ENCODE data around the gene IMPDH1.

Gene IMPDH1

DNA sequence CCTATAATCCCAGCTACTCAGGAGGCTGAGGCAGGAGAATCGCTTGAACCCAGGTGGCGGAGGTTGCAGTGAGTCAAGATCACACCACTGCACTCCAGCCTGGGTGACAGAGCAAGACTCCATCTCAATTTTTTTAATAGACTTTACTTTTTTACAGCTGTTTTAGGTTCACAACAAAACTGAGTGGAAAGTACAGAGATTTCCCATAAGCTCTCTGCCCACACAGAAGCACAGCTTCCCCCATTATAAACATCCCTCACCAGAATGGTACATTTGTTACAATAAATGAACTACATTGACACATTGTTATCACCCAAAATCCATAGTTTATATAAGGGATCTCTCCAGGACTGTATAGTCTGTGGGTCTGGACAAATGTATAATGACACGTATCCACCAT, 33.7 kb downstream of the IMPDH1 start:
- Histone ChIP-seq H3K79me1 (replicated peaks; ENCODE audit: low read length, poor library complexity, severe bottlenecking) (no peaks in the 10 kb centered on the region), H3K4me3 (ENCODE audit: insufficient read depth in 1 of 2, low read depth in 1 of 2, low read length in 2 of 2) (no peak overlapping the region), H3K18ac (ENCODE audit: low read depth in 1 of 2, low read length in 2 of 2) (no peak overlapping the region), H2BK15ac (ENCODE audit: low read depth, poor library complexity, severe bottlenecking) (no peak overlapping the region), H3K27me3 (ENCODE audit: control insufficient read depth in 1 of 2, insufficient read depth in 1 of 2, low read length in 2 of 2) (peaks cover 4 to 21% of the 10 kb centered on the region in 2 experiments), H2BK12ac (ENCODE audit: low read length in 2 of 2) (no peak overlapping the region), H3K4ac (ENCODE audit: low read depth in 1 of 2, low read length in 2 of 2) (no peak overlapping the region), H3K14ac (ENCODE audit: low read length in 2 of 2) (no peak overlapping the region), H3K27ac (ENCODE audit: low read length, poor library complexity, severe bottlenecking) (no peak overlapping the region), H3K9ac (ENCODE audit: low read length) (no peak overlapping the region), H4K8ac (ENCODE audit: low read length) (no peak overlapping the region), H3K9me3 (ENCODE audit: control insufficient read depth, low read length) (no peaks in the 10 kb centered on the region), H3K23ac (ENCODE audit: low read length in 2 of 2) (no peak overlapping the region), H2AK5ac (ENCODE audit: low read length, severe bottlenecking) (no peak overlapping the region), H2AFZ (ENCODE audit: low read depth, low read length) (no peak overlapping the region), H3K4me1 (ENCODE audit: control insufficient read depth, insufficient read depth, low read depth, low read length) (peaks cover 3% of the 10 kb centered on the region), H2BK120ac (ENCODE audit: low read depth, low read length) (no peak overlapping the region), H3K4me2 (ENCODE audit: low read length, poor library complexity, severe bottlenecking) (no peak overlapping the region), H3K36me3 (ENCODE audit: control insufficient read depth in 1 of 2, insufficient read depth in 2 of 2, low read depth in 1 of 2, low read length in 2 of 2) (no peaks in the 10 kb centered on the region), H4K91ac (ENCODE audit: low read length) (no peak overlapping the region), H2BK5ac (ENCODE audit: low read depth, low read length, poor library complexity, severe bottlenecking) (no peak overlapping the region)
- DNase-seq, result no peak
- WGBS, result 100% methylated on average over 3 of the region's 3 CpGs

DNA sequence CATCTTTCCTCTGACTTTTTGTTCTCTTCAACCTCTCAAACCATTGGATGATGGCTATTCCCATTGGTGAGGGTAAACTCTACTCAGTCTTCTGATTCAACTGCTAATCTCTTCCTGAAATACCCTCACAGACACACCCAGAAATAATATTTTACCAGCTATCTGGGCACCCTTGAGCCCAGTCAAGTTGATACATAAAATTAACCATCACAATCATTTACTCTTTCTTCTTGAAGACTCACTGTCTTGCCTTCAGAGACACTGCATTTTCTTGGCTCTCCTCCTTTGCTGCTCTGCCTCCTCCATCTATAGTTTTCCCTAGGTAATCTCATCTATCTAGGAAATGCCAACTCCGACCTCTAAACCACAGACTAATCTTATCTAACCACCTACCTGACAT, 35.7 kb downstream of the IMPDH1 start:
- WGBS, result 49% methylated on average over 1 of the region's 1 CpG
- Histone ChIP-seq H3K9me3 (ENCODE audit: control insufficient read depth, low read length) (no peaks in the 10 kb centered on the region), H3K36me3 (ENCODE audit: control insufficient read depth in 1 of 2, insufficient read depth in 2 of 2, low read depth in 1 of 2, low read length in 2 of 2) (no peaks in the 10 kb centered on the region)

DNA sequence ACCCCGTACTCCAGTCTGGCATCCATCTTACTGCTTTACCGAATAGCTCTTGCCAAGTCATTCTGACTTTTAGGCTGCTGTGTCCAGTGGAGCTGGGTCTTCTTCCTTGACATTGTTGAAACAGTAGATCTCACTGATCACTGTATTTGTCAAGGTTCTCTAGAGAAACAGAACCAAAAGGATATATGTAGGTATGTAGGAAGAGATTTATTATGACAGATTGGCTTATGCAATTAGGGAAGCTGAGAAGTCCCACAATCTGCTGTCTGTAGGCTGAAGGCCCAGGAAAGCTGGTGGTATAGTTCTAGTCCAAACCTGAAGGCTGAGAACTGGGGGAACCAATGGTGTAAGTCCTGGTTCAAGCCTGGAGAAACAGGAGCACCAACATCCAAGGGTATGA, 36.2 kb downstream of the IMPDH1 start:
- no peak overlapping the region for H2BK5ac ChIP-seq (ENCODE audit: low read depth, low read length, poor library complexity, severe bottlenecking)
- no peaks in the 10 kb centered on the region for H3K79me1 ChIP-seq (replicated peaks; ENCODE audit: low read length, poor library complexity, severe bottlenecking)
- no peak for DNase-seq
- no peaks in the 10 kb centered on the region for H3K9me3 ChIP-seq (ENCODE audit: control insufficient read depth, low read length)
- H2BK120ac ChIP-seq (ENCODE audit: low read depth, low read length), result no peak overlapping the region
- H3K4me2 ChIP-seq (ENCODE audit: low read length, poor library complexity, severe bottlenecking), result no peak overlapping the region
- H4K8ac ChIP-seq (ENCODE audit: low read length), result no peak overlapping the region
- no peak overlapping the region for H3K9ac ChIP-seq (ENCODE audit: low read length)
- no peaks in the 10 kb centered on the region for H3K36me3 ChIP-seq (ENCODE audit: control insufficient read depth in 1 of 2, insufficient read depth in 2 of 2, low read depth in 1 of 2, low read length in 2 of 2)
- no peak overlapping the region for H3K27ac ChIP-seq (ENCODE audit: low read length, poor library complexity, severe bottlenecking)
- no peak overlapping the region for H3K4ac ChIP-seq (ENCODE audit: low read depth in 1 of 2, low read length in 2 of 2)
- no peak overlapping the region for H3K4me3 ChIP-seq (ENCODE audit: insufficient read depth in 1 of 2, low read depth in 1 of 2, low read length in 2 of 2)
- H2AFZ ChIP-seq (ENCODE audit: low read depth, low read length), result no peak overlapping the region
- H2BK15ac ChIP-seq (ENCODE audit: low read depth, poor library complexity, severe bottlenecking), result no peak overlapping the region
- no peak overlapping the region for H2BK12ac ChIP-seq (ENCODE audit: low read length in 2 of 2)
- no peak overlapping the region for H3K18ac ChIP-seq (ENCODE audit: low read depth in 1 of 2, low read length in 2 of 2)
- no peak overlapping the region for H4K91ac ChIP-seq (ENCODE audit: low read length)
- no peak overlapping the region for H3K23ac ChIP-seq (ENCODE audit: low read length in 2 of 2)
- WGBS, result 86% methylated on average over 2 of the region's 2 CpGs
- H2AK5ac ChIP-seq (ENCODE audit: low read length, severe bottlenecking), result no peak overlapping the region
- peaks cover 0 to 21% of the 10 kb centered on the region in 2 experiments for H3K27me3 ChIP-seq (ENCODE audit: control insufficient read depth in 1 of 2, insufficient read depth in 1 of 2, low read length in 2 of 2)
- no peak overlapping the region for H3K14ac ChIP-seq (ENCODE audit: low read length in 2 of 2)
- no peaks in the 10 kb centered on the region for H3K4me1 ChIP-seq (ENCODE audit: control insufficient read depth, insufficient read depth, low read depth, low read length)

More for the DNA sequence above, 35.7 kb downstream of the IMPDH1 start:
- Histone ChIP-seq H3K9ac (ENCODE audit: low read length) (no peak overlapping the region), H3K27me3 (ENCODE audit: control insufficient read depth in 1 of 2, insufficient read depth in 1 of 2, low read length in 2 of 2) (peaks cover 3 to 21% of the 10 kb centered on the region in 2 experiments), H2AK5ac (ENCODE audit: low read length, severe bottlenecking) (no peak overlapping the region), H3K4me1 (ENCODE audit: control insufficient read depth, insufficient read depth, low read depth, low read length) (no peaks in the 10 kb centered on the region), H3K4me2 (ENCODE audit: low read length, poor library complexity, severe bottlenecking) (no peak overlapping the region), H4K91ac (ENCODE audit: low read length) (no peak overlapping the region), H3K4me3 (ENCODE audit: insufficient read depth in 1 of 2, low read depth in 1 of 2, low read length in 2 of 2) (no peak overlapping the region), H2BK120ac (ENCODE audit: low read depth, low read length) (no peak overlapping the region), H3K14ac (ENCODE audit: low read length in 2 of 2) (no peak overlapping the region), H3K23ac (ENCODE audit: low read length in 2 of 2) (no peak overlapping the region), H3K18ac (ENCODE audit: low read depth in 1 of 2, low read length in 2 of 2) (no peak overlapping the region), H2AFZ (ENCODE audit: low read depth, low read length) (no peak overlapping the region), H2BK15ac (ENCODE audit: low read depth, poor library complexity, severe bottlenecking) (no peak overlapping the region), H2BK5ac (ENCODE audit: low read depth, low read length, poor library complexity, severe bottlenecking) (no peak overlapping the region), H3K27ac (ENCODE audit: low read length, poor library complexity, severe bottlenecking) (no peak overlapping the region), H3K79me1 (replicated peaks; ENCODE audit: low read length, poor library complexity, severe bottlenecking) (no peaks in the 10 kb centered on the region), H2BK12ac (ENCODE audit: low read length in 2 of 2) (no peak overlapping the region), H3K4ac (ENCODE audit: low read depth in 1 of 2, low read length in 2 of 2) (no peak overlapping the region), H4K8ac (ENCODE audit: low read length) (no peak overlapping the region)
- DNase-seq, result no peak

DNA sequence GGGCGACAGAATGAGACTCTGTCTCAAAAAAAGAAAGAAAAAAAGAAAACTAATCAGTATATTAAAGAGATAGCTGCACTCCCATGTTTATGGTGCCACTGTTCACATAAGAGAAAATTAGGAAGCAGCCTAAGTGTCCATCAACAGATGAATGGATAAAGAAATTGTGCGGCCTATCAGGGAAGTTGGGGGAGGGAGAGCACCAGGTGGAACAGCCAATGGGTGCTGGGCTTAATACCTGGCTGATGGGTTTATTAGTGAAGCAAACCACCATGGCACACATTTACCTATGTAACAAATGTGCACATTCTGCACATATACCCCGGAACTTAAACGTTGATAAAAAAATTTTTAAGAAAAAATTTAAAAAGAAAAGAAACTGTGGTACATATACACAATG, 39.3 kb downstream of the IMPDH1 start:
- WGBS, result 100% methylated on average over 1 of the region's 4 CpGs
- H3K4me3 ChIP-seq (ENCODE audit: insufficient read depth in 1 of 2, low read depth in 1 of 2, low read length in 2 of 2), result no peak overlapping the region
- no peak overlapping the region for H3K4me2 ChIP-seq (ENCODE audit: low read length, poor library complexity, severe bottlenecking)
- no peak overlapping the region for H2AK5ac ChIP-seq (ENCODE audit: low read length, severe bottlenecking)
- H3K14ac ChIP-seq (ENCODE audit: low read length in 2 of 2), result no peak overlapping the region
- no peaks in the 10 kb centered on the region for H3K79me1 ChIP-seq (replicated peaks; ENCODE audit: low read length, poor library complexity, severe bottlenecking)
- H3K4me1 ChIP-seq (ENCODE audit: control insufficient read depth, insufficient read depth, low read depth, low read length), result no peaks in the 10 kb centered on the region
- no peak overlapping the region for H2AFZ ChIP-seq (ENCODE audit: low read depth, low read length)
- no peak overlapping the region for H2BK5ac ChIP-seq (ENCODE audit: low read depth, low read length, poor library complexity, severe bottlenecking)
- no peak overlapping the region for H2BK120ac ChIP-seq (ENCODE audit: low read depth, low read length)
- no peaks in the 10 kb centered on the region for H3K9me3 ChIP-seq (ENCODE audit: control insufficient read depth, low read length)
- no peak overlapping the region for H3K27ac ChIP-seq (ENCODE audit: low read length, poor library complexity, severe bottlenecking)
- no peaks in the 10 kb centered on the region for H3K36me3 ChIP-seq (ENCODE audit: control insufficient read depth in 1 of 2, insufficient read depth in 2 of 2, low read depth in 1 of 2, low read length in 2 of 2)
- no peak overlapping the region for H2BK15ac ChIP-seq (ENCODE audit: low read depth, poor library complexity, severe bottlenecking)
- no peak overlapping the region for H4K91ac ChIP-seq (ENCODE audit: low read length)
- no peak for DNase-seq
- H3K23ac ChIP-seq (ENCODE audit: low read length in 2 of 2), result no peak overlapping the region
- H4K8ac ChIP-seq (ENCODE audit: low read length), result no peak overlapping the region
- no peak overlapping the region for H2BK12ac ChIP-seq (ENCODE audit: low read length in 2 of 2)
- H3K27me3 ChIP-seq (ENCODE audit: control insufficient read depth in 1 of 2, insufficient read depth in 1 of 2, low read length in 2 of 2), result peaks cover 14 to 33% of the 10 kb centered on the region in 2 experiments
- no peak overlapping the region for H3K9ac ChIP-seq (ENCODE audit: low read length)
- no peak overlapping the region for H3K18ac ChIP-seq (ENCODE audit: low read depth in 1 of 2, low read length in 2 of 2)
- no peak overlapping the region for H3K4ac ChIP-seq (ENCODE audit: low read depth in 1 of 2, low read length in 2 of 2)

Data from mesenchymal stem cell (in vitro differentiated cells and primary cell).